H1 (cell line): ENCODE data around the gene P3H3. TPM values are rescaled to one million over a fixed set of nuclear protein-coding genes. Genes with fewer than 3 reads are reported as not detected.

Experiments used
- CTCF ChIA-PET: fragments of 300-600 bp; sonication (Branson Sonifier 250); formaldehyde crosslinking; loops from one replicate; lab custom pipeline; 2021; ENCODE audit not compliant: partially characterized antibody; lab: Charles Lee
- POLR2A ChIA-PET: fragments of 300-600 bp; sonication (Branson Sonifier 250); formaldehyde crosslinking; loops from one replicate; lab custom pipeline; 2021; ENCODE audit warnings: inconsistent platforms; ENCODE audit not compliant: partially characterized antibody; lab: Charles Lee
- DNase-seq, 2 experiments: peaks; one replicate each; pipeline versions ENCODE4 v3.0.0 to v3.0.0-alpha.2; 2010 to 2022; ENCODE audit warnings: low spot score in 2 of 2, low read depth in 1 of 2, mixed read lengths in 1 of 2
- FAIRE-seq: peaks from 2 replicates; lab custom pipeline; 2011; peaks lifted over from hg19 to GRCh38; lab: Jason Lieb, UNC
- H2AFZ ChIP-seq: 2 replicates; pipeline ENCODE4 v1.8.1; 2012; ENCODE audit warnings: low read length, inconsistent platforms
- H2AK5ac ChIP-seq: 2 replicates; pipeline ENCODE4 v1.6.1; 2013; ENCODE audit warnings: low read depth, low read length
- H2BK120ac ChIP-seq: replicated peaks from 2 replicates; pipeline ENCODE3; 2013; ENCODE audit warnings: low read depth, low read length, inconsistent platforms
- H2BK12ac ChIP-seq: 2 replicates; pipeline ENCODE4 v1.6.1; 2013; ENCODE audit warnings: low read depth, low read length
- H2BK15ac ChIP-seq: 2 replicates; pipeline ENCODE4 v1.6.1; 2013; ENCODE audit warnings: low read length
- H2BK20ac ChIP-seq: 2 replicates; pipeline ENCODE4 v1.6.1; 2013; ENCODE audit warnings: low read length
- H2BK5ac ChIP-seq: 2 replicates; pipeline ENCODE4 v1.6.1; 2013; ENCODE audit warnings: low read depth, low read length
- H3K14ac ChIP-seq: 2 replicates; pipeline ENCODE4 v1.6.1; 2013; ENCODE audit warnings: inconsistent platforms; ENCODE audit not compliant: insufficient read length
- H3K18ac ChIP-seq: 2 replicates; pipeline ENCODE4 v1.6.1; 2013; ENCODE audit warnings: low read length; ENCODE audit errors: extremely low read depth
- H3K23ac ChIP-seq: 2 replicates; pipeline ENCODE4 v1.6.1; 2013; ENCODE audit warnings: inconsistent platforms; ENCODE audit not compliant: insufficient read length
- H3K23me2 ChIP-seq: 2 replicates; pipeline ENCODE4 v1.6.1; 2013; ENCODE audit warnings: low read depth, low read length
- H3K27ac ChIP-seq: 2 replicates; pipeline ENCODE4 v1.6.1; 2011; ENCODE audit warnings: low read depth, low read length, inconsistent platforms
- H3K27me3 ChIP-seq, 4 experiments: replicated peaks in 1 of 4; 1 replicate in 1 of 4; 2 replicates in 3 of 4; pipeline versions ENCODE4 v1.6.1 to v1.8.1; 2011 to 2013; ENCODE audit warnings: low read length in 3 of 4, mild to moderate bottlenecking in 3 of 4, inconsistent platforms in 2 of 4, mixed read lengths in 2 of 4, moderate library complexity in 1 of 4; ENCODE audit not compliant: control insufficient read depth in 3 of 4, insufficient read depth in 3 of 4; ENCODE audit errors: extremely low read depth in 1 of 4
- H3K36me3 ChIP-seq, 4 experiments: 2 replicates each; pipeline versions ENCODE4 v1.6.1 to v1.8.1; 2011 to 2013; ENCODE audit warnings: mild to moderate bottlenecking in 4 of 4, low read length in 3 of 4, moderate library complexity in 2 of 4, control low read depth in 1 of 4, inconsistent platforms in 1 of 4; ENCODE audit not compliant: insufficient read depth in 4 of 4, control insufficient read depth in 2 of 4
- H3K4ac ChIP-seq: replicated peaks from 2 replicates; pipeline ENCODE3; 2013; ENCODE audit warnings: low read length, low read depth, mixed read lengths, inconsistent platforms; ENCODE audit not compliant: insufficient read length
- H3K4me1 ChIP-seq, 4 experiments: replicated peaks in 1 of 4; 1 replicate in 1 of 4; 2 replicates in 3 of 4; pipeline versions ENCODE4 v1.6.1 to v1.8.1; 2011 to 2013; ENCODE audit warnings: low read length in 3 of 4, inconsistent platforms in 2 of 4, mixed read lengths in 1 of 4; ENCODE audit not compliant: insufficient read depth in 4 of 4, control insufficient read depth in 3 of 4
- H3K4me2 ChIP-seq, 2 experiments: 2 replicates each; pipeline versions ENCODE4 v1.6.1 to v1.8.1; 2011 to 2013; ENCODE audit warnings: low read depth in 2 of 2, low read length in 2 of 2, control low read depth in 1 of 2, inconsistent platforms in 1 of 2, mild to moderate bottlenecking in 1 of 2; ENCODE audit not compliant: insufficient read depth in 1 of 2
- H3K4me3 ChIP-seq, 4 experiments: fragments of 200-600, 300-600 bp in 1 of 4; sonication (generic), shearing (Covaris generic), sonication (Bioruptor Twin) in 1 of 4; 2 replicates each; pipeline versions ENCODE4 v1.5.1 to v1.8.1; 2011 to 2016; ENCODE audit warnings: low read length in 4 of 4, low read depth in 3 of 4, control low read depth in 2 of 4, inconsistent platforms in 2 of 4, mild to moderate bottlenecking in 2 of 4, mixed read lengths in 1 of 4, moderate library complexity in 1 of 4; ENCODE audit not compliant: insufficient read depth in 2 of 4; ENCODE audit errors: extremely low read depth in 1 of 4
- H3K56ac ChIP-seq: replicated peaks from 2 replicates; pipeline ENCODE3; 2013; ENCODE audit warnings: low read depth, mild to moderate bottlenecking, mixed read lengths, low read length, inconsistent platforms; ENCODE audit not compliant: insufficient read length
- H3K79me1 ChIP-seq: 2 replicates; pipeline ENCODE4 v1.6.1; 2013; ENCODE audit warnings: low read depth, low read length, control low read depth
- H3K79me2 ChIP-seq, 2 experiments: 2 replicates each; pipeline versions ENCODE4 v1.6.1 to v1.8.1; 2012 to 2013; ENCODE audit warnings: low read length in 2 of 2, mild to moderate bottlenecking in 2 of 2, inconsistent platforms in 1 of 2; ENCODE audit not compliant: insufficient read depth in 2 of 2, control insufficient read depth in 1 of 2
- H3K9ac ChIP-seq, 4 experiments: replicated peaks in 1 of 4; 1 replicate in 1 of 4; 2 replicates in 3 of 4; pipeline versions ENCODE4 v1.6.1 to v1.8.1; 2011 to 2013; ENCODE audit warnings: low read depth in 3 of 4, low read length in 3 of 4, control low read depth in 2 of 4, mild to moderate bottlenecking in 2 of 4, moderate library complexity in 2 of 4, inconsistent platforms in 1 of 4; ENCODE audit errors: extremely low read depth in 1 of 4
- H3K9me3 ChIP-seq, 2 experiments: 2 replicates each; pipeline versions ENCODE4 v1.6.1 to v1.8.1; 2012 to 2013; ENCODE audit warnings: mild to moderate bottlenecking in 2 of 2, moderate library complexity in 2 of 2, control low read depth in 1 of 2, inconsistent platforms in 1 of 2, low read depth in 1 of 2, low read length in 1 of 2, mixed read lengths in 1 of 2; ENCODE audit not compliant: insufficient read depth in 2 of 2
- H4K20me1 ChIP-seq, 2 experiments: replicated peaks in 1 of 2; 2 replicates each; pipeline versions ENCODE3 to v1.8.1; 2011 to 2013; ENCODE audit warnings: inconsistent platforms in 2 of 2, low read length in 2 of 2, mild to moderate bottlenecking in 1 of 2; ENCODE audit not compliant: insufficient read depth in 2 of 2, control insufficient read depth in 1 of 2
- H4K5ac ChIP-seq: 2 replicates; pipeline ENCODE4 v1.6.1; 2013; ENCODE audit warnings: low read length, low read depth, mixed read lengths, inconsistent platforms; ENCODE audit not compliant: insufficient read length
- H4K8ac ChIP-seq: 2 replicates; pipeline ENCODE4 v1.8.0; 2013; ENCODE audit warnings: mild to moderate bottlenecking, moderate library complexity, low read length, inconsistent platforms; ENCODE audit not compliant: insufficient read depth; ENCODE audit errors: extremely low read depth
- H4K91ac ChIP-seq: replicated peaks from 2 replicates; pipeline ENCODE3; 2013; ENCODE audit warnings: low read length, mixed read lengths, inconsistent platforms; ENCODE audit not compliant: insufficient read length
- ASH2L ChIP-seq: fragments of 200-600, 300-600 bp; sonication (generic); IDR thresholded peaks from one replicate; pipeline ENCODE4 v1.7.1; 2017; ENCODE audit warnings: low read length
- CHD1 ChIP-seq: IDR thresholded peaks from 2 replicates; pipeline ENCODE4 v1.6.1; 2012; ENCODE audit warnings: low read depth, low read length, improper control_type of control experiment
- HDAC6 ChIP-seq: IDR thresholded peaks from one replicate; pipeline ENCODE4 v1.7.1; 2012; ENCODE audit warnings: low read depth, mild to moderate bottlenecking, inconsistent platforms, low read length, moderate library complexity
- KDM4A ChIP-seq: IDR thresholded peaks from one replicate; pipeline ENCODE4 v1.7.1; 2012; ENCODE audit warnings: low read depth, mild to moderate bottlenecking, moderate library complexity, low read length, inconsistent platforms; ENCODE audit not compliant: severe bottlenecking
- MAX ChIP-seq: IDR thresholded peaks from 2 replicates; pipeline ENCODE4 v1.6.1; 2012; ENCODE audit warnings: inconsistent platforms
- RAD21 ChIP-seq, 2 experiments: IDR thresholded peaks in 1 of 2; conservative IDR thresholded peaks in 1 of 2; 2 replicates each; pipeline ENCODE4 v1.6.1; 2011; ENCODE audit warnings: low read depth in 2 of 2, low read length in 2 of 2, improper control_type of control experiment in 1 of 2, inconsistent platforms in 1 of 2, mild to moderate bottlenecking in 1 of 2, moderate library complexity in 1 of 2
- SIN3A ChIP-seq, 2 experiments: IDR thresholded peaks in 1 of 2; conservative IDR thresholded peaks in 1 of 2; 2 replicates each; pipeline ENCODE4 v1.6.1; 2011 to 2012; ENCODE audit warnings: low read length in 2 of 2, improper control_type of control experiment in 1 of 2, low read depth in 1 of 2, mild to moderate bottlenecking in 1 of 2
- SIRT6 ChIP-seq: IDR thresholded peaks from one replicate; pipeline ENCODE4 v1.7.1; 2012; ENCODE audit warnings: low read length, inconsistent platforms
- SRF ChIP-seq: IDR thresholded peaks from 2 replicates; pipeline ENCODE4 v1.6.1; 2011; ENCODE audit warnings: mild to moderate bottlenecking, low read depth, low read length, moderate library complexity
- SUZ12 ChIP-seq: fragments of 200-600 bp; sonication (generic); IDR thresholded peaks from 2 replicates; pipeline ENCODE4 v1.6.1; 2012; ENCODE audit warnings: mild to moderate bottlenecking, inconsistent platforms, low read length, moderate library complexity, mixed read lengths
- TAF7 ChIP-seq: optimal IDR thresholded peaks from 2 replicates; pipeline ENCODE3; 2011; ENCODE audit warnings: low read depth, mild to moderate bottlenecking, inconsistent platforms, low read length, moderate library complexity, borderline replicate concordance
- TCF12 ChIP-seq: IDR thresholded peaks from 2 replicates; pipeline ENCODE4 v1.6.1; 2011; ENCODE audit warnings: low read depth, mild to moderate bottlenecking, low read length
- TEAD4 ChIP-seq: IDR thresholded peaks from 2 replicates; pipeline ENCODE4 v1.6.1; 2012; ENCODE audit warnings: low read depth, low read length, inconsistent platforms, mixed read lengths
- YY1 ChIP-seq: IDR thresholded peaks from 2 replicates; pipeline ENCODE4 v1.6.1; 2011; ENCODE audit warnings: low read depth, mild to moderate bottlenecking, low read length
- WGBS, 2 experiments: shearing (Covaris generic) in 1 of 2; methylation state at CpG; one replicate each; pipeline versions ENCODE4 v1.1.6 to v1.1.7; 2013 to 2015; ENCODE audit warnings: low lambda C conversion rate in 2 of 2, mixed read lengths in 2 of 2, inconsistent platforms in 1 of 2, low coverage in 1 of 2, missing lambda C conversion rate in 1 of 2; ENCODE audit not compliant: insufficient replicate concordance in 2 of 2, insufficient coverage in 1 of 2, insufficient read length in 1 of 2; ENCODE audit errors: extremely low coverage in 1 of 2, missing lambda C conversion rate in 1 of 2; 5-methylcytosine and 5-hydroxymethylcytosine counted together
- polyA plus RNA-seq, 7 experiments: library from polyadenylated mRNA; depleted of rRNA in 3 of 7; stranded (reverse) in 5 of 7; unstranded in 2 of 7; fragments of >200 nt in 5 of 7; fragments of 200-250 nt in 2 of 7; gene quantifications; 1 replicate in 5 of 7; 2 replicates in 1 of 7; 4 replicates in 1 of 7; pipeline versions ENCODE4 v1.2.1 to v1.2.3, GENCODE V29; 2011 to 2013; ENCODE audit warnings: missing spikeins in 2 of 7, mixed read lengths in 2 of 7
- total RNA-seq: library from RNA; stranded (reverse); fragmentation: NEBNext Ultra II Directional; extraction: Animal tissue kit (Norgen Biotek cat#: 25700); gene quantifications from 2 replicates; pipeline ENCODE4 v1.2.1, GENCODE V29; 2021

The P3H3 gene
- total and polyA plus RNA-seq, 2 of the 8 experiments (the other 6 are each of a cell fraction or from before 2014, with no cell fraction given) = 22.9 to 43.5 TPM

- Histone ChIP-seq H3K23ac (no peak overlapping the region), H3K4me2 (no peak overlapping the region), H3K9ac (no peak overlapping the region), H3K4ac (no peak overlapping the region), H3K14ac (no peak overlapping the region), H4K91ac (no peak overlapping the region), H3K4me3 (no peak overlapping the region), H3K4me1 (peaks cover 4 to 32% (median 21%) of the 10 kb centered on the region in 4 experiments), H3K27me3 (peaks cover 0 to 2% (median 0%) of the 10 kb centered on the region in 4 experiments; a peak in 4 of 7 replicates), H4K8ac (no peak overlapping the region; the same call in 1 of the 2 replicates), H2AFZ (no peak overlapping the region), H3K27ac (no peak overlapping the region), H2BK12ac (no peak overlapping the region), H3K9me3 (peaks cover 0 to 2% of the 10 kb centered on the region in 2 experiments; a peak in 1 of 4 replicates), H3K79me2 (no peaks in the 10 kb centered on the region), H2BK120ac (no peak overlapping the region), H4K5ac (no peak overlapping the region), H4K20me1 (peaks cover 0 to 6% of the 10 kb centered on the region in 2 experiments), H3K23me2 (peaks cover 13% of the 10 kb centered on the region), H3K36me3 (no peaks in the 10 kb centered on the region; a peak in 1 of 8 replicates), H2BK15ac (peak overlapping the region; percentile 72; the same call in 1 of the 2 replicates), H2BK20ac (no peak overlapping the region), H2AK5ac (no peak overlapping the region), H3K56ac (no peak overlapping the region), H3K79me1 (no peaks in the 10 kb centered on the region), H3K18ac (no peak overlapping the region), H2BK5ac (no peak overlapping the region)
- FAIRE-seq (no peak), DNase-seq (no peak)
- 89% methylated on average over 3 of the region's 3 CpGs; no CpG with 5 or more reads in 1 of the 2 experiments for WGBS, 2 experiments
- ChIA-PET POLR2A (interaction anchor here (0.8 to 1.7 kb wide), 6 partner anchors 12 to 127 kb away, joined by 3 to 7 read pairs (median 5); partner anchors contain the start of genes C12orf57, MLF2, P3H3 and PTMS), CTCF (interaction anchor here (0.6 to 3.2 kb wide), 4 partner anchors 9 to 290 kb away, joined by 3 to 19 read pairs (median 4); no protein-coding TSS in a partner anchor)
- TF ChIP-seq TAF7 (no peak), SIRT6 (no peak), KDM4A (no peak), CHD1 (no peak), SUZ12 (no peak), ASH2L (no peak), SRF (no peak), MAX (no peak), HDAC6 (no peak), SIN3A (conservative IDR thresholded peaks at IDR 0.05 in 1 of 2, IDR thresholded peaks at IDR 0.05 in 1 of 2; ENCODE audit: low read depth in 1 of 2, low read length in 2 of 2) (no peak), TEAD4 (no peak), TCF12 (no peak), RAD21 (IDR thresholded peaks at IDR 0.05 in 1 of 2, conservative IDR thresholded peaks at IDR 0.05 in 1 of 2; ENCODE audit: low read depth in 2 of 2, low read length in 2 of 2) (no peak), YY1 (no peak)
Observed at GRCh38 chr12:6816598-6816997, 11.6 kb upstream of the P3H3 start.
